Activated CD4-positive, alpha-beta T cell treated with anti-CD3 and anti-CD28 coated beads, Interleukin-2, amount 10 ng/mL, durations not matched to agents 24 days and 14 days (primary cell): Measurements from ENCODE around the gene NSMCE1. TPM values are rescaled to one million over a fixed set of nuclear protein-coding genes. Genes with fewer than 3 reads are reported as not detected.
"Not testable (repeated sequence)": the region's sequence is repeated elsewhere in the genome, so short reads cannot be mapped to it uniquely, and the experiment has no call there.

Experiments used
- DNase-seq: peaks from one replicate; pipeline ENCODE4 v3.0.0; 2022
- H3K27ac Mint-ChIP-seq: one replicate; pipeline ENCODE4 v1.8.0; 2022; ENCODE audit warnings: mild to moderate bottlenecking, mixed read lengths
- H3K27me3 Mint-ChIP-seq: one replicate; pipeline ENCODE4 v1.8.0; 2022; ENCODE audit warnings: mixed read lengths
- H3K36me3 Mint-ChIP-seq: one replicate; pipeline ENCODE4 v1.8.0; 2022; ENCODE audit warnings: low read depth, mild to moderate bottlenecking, mixed read lengths
- H3K4me1 Mint-ChIP-seq: one replicate; pipeline ENCODE4 v1.8.0; 2021; ENCODE audit warnings: mixed read lengths
- H3K4me3 Mint-ChIP-seq: one replicate; pipeline ENCODE4 v1.8.0; 2022; ENCODE audit warnings: mild to moderate bottlenecking, moderate library complexity, mixed read lengths
- H3K9me3 Mint-ChIP-seq: one replicate; pipeline ENCODE4 v1.8.0; 2021; ENCODE audit warnings: mixed read lengths
- intact Hi-C: fragments of 100-400 bp; cut with micrococcal nuclease; formaldehyde crosslinking; loops from one replicate; pipeline ENCODE4 v1.15.1; 2023
- total RNA-seq: library from RNA; stranded (reverse); gene quantifications from 2 replicates; pipeline ENCODE4 v1.2.3, GENCODE V29; 2022

Gene NSMCE1
- total RNA-seq, 1 donor from 2014 or later = 149 TPM

- Mint-ChIP-seq H3K27ac (peak overlapping the region; percentile 87), H3K4me3 (peak overlapping the region; percentile 63), H3K4me1 (peaks cover 52% of the 10 kb centered on the region), H3K27me3 (no peaks in the 10 kb centered on the region), H3K9me3 (peaks cover 9% of the 10 kb centered on the region), H3K36me3 (peaks cover 24% of the 10 kb centered on the region)
- DNase-seq = peak; percentile 73
- intact Hi-C loops = loop anchor here (2.0 kb wide), 1 partner anchor 15 kb away; no protein-coding TSS in a partner anchor
These were observed 21.1 kb upstream of the NSMCE1 start for GRCh38 chr16:27289669-27290068.

DNA sequence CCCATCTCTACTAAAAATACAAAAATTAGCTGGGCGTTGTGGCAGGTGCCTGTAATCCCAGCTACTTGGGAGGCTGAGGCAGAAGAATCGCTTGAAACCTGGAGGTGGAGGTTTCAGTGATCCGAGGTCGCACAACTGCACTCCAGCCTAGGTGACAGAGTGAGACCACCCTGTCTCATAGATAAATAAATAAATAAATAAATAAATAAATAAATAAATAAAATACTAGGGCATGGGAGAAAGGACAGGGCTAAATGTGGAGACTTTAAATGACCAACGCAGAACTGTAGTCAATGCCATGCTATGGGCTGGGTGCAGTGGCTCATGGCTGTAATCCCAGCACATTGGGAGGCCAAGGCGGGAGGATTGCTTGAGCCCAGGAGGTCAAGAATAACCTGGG is 19.7 kb upstream of the NSMCE1 start:
- H3K4me1 Mint-ChIP-seq = peaks cover 64% of the 10 kb centered on the region
- not testable (repeated sequence) for H3K27ac Mint-ChIP-seq, H3K4me3 Mint-ChIP-seq, H3K9me3 Mint-ChIP-seq, DNase-seq, H3K27me3 Mint-ChIP-seq
- H3K36me3 Mint-ChIP-seq = peaks cover 24% of the 10 kb centered on the region
- intact Hi-C loops = loop anchor here (2.0 kb wide), 1 partner anchor 14 kb away; no protein-coding TSS in a partner anchor

GRCh38 chr16:27287887-27288286 is 19.3 kb upstream of the NSMCE1 start:
- H3K9me3 Mint-ChIP-seq = peaks cover 9% of the 10 kb centered on the region
- H3K27me3 Mint-ChIP-seq = no peaks in the 10 kb centered on the region
- no peak overlapping the region for H3K4me3 Mint-ChIP-seq
- peak overlapping the region; percentile 22 for H3K27ac Mint-ChIP-seq
- peaks cover 69% of the 10 kb centered on the region for H3K4me1 Mint-ChIP-seq
- peaks cover 25% of the 10 kb centered on the region for H3K36me3 Mint-ChIP-seq
- intact Hi-C loops = loop anchor here (2.0 kb wide), 1 partner anchor 13 kb away; no protein-coding TSS in a partner anchor
- no peak for DNase-seq

- no peaks in the 10 kb centered on the region for H3K27me3 Mint-ChIP-seq
- peaks cover 9% of the 10 kb centered on the region for H3K9me3 Mint-ChIP-seq
- H3K36me3 Mint-ChIP-seq = peaks cover 28% of the 10 kb centered on the region
- H3K27ac Mint-ChIP-seq = no peak overlapping the region
- H3K4me1 Mint-ChIP-seq = peaks cover 73% of the 10 kb centered on the region
- DNase-seq = no peak
- intact Hi-C loops = no loop called here
- H3K4me3 Mint-ChIP-seq = no peak overlapping the region
These were observed 18.7 kb upstream of the NSMCE1 start for GRCh38 chr16:27287051-27287811.

DNA sequence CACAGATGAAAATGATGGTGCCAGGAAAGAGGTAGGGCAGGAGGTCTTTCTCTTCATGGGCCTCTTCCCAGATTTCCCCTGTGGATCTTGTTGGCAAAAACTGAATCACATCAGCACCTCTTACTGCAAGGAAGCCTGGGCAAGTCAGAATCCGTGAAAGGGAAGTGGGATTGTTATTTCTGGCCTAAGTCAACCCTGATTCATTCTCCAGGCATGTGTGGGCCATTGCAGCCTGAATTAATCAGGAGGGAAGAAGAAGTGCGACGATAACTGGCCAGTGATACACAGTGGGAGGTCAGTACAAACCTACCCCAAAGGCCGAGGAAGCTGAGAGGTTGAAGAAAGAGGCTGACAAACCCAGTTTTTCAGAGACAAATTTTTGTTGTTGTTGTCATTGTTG is 17.9 kb upstream of the NSMCE1 start:
- intact Hi-C loops = no loop called here
- no peaks in the 10 kb centered on the region for H3K27me3 Mint-ChIP-seq
- no peak overlapping the region for H3K4me3 Mint-ChIP-seq
- no peak for DNase-seq
- peak overlapping the region; percentile 84 for H3K27ac Mint-ChIP-seq
- peaks cover 9% of the 10 kb centered on the region for H3K9me3 Mint-ChIP-seq
- peaks cover 28% of the 10 kb centered on the region for H3K36me3 Mint-ChIP-seq
- peaks cover 77% of the 10 kb centered on the region for H3K4me1 Mint-ChIP-seq

- DNase-seq = no peak
- Mint-ChIP-seq H3K4me3 (peak overlapping the region; percentile 24), H3K27me3 (no peaks in the 10 kb centered on the region), H3K36me3 (peaks cover 31% of the 10 kb centered on the region), H3K9me3 (peaks cover 9% of the 10 kb centered on the region), H3K4me1 (peaks cover 79% of the 10 kb centered on the region), H3K27ac (peak overlapping the region; percentile 84)
- intact Hi-C loops = no loop called here
These were observed 17.2 kb upstream of the NSMCE1 start for GRCh38 chr16:27285676-27286196.

DNA sequence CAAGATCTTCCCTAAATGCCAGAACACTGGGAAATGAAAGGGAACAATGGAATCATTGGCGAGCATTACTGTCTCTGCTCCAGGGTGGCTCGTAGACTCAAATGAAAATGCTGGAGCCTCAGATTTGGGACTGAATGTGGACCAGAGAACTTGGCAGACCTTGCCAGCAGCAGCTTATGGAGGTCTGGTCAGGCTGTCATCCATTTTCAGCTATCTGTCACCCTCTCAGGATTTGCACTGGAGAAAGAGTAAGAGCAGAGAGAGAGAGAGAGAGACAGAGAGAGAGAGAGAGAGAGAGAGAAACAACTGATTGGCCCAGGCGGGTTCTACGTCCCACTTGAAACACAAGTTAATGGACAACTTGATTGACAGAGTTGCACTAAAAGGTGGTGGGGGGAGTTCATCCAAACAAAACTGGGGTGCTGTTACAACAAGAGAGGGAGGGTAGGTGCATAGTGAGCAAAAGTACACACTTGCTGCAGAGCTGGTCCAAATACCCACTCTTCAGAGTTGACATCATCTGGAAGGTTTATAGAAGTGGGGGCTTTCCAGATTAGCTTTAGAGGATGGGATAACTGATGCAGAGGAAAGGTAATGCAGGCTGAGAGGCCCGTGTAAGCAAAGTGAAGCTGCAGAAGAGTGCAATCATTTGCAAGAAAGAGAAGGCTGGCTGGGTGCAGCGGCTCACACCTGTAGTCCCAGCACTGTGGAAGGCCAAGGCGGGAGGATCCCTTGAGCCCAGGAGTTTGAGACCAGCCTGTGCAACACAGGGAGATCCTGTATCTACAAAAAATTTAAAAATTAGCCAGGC is 16.5 kb upstream of the NSMCE1 start:
- Mint-ChIP-seq H3K4me3 (peak overlapping the region; percentile 24), H3K4me1 (peaks cover 72% of the 10 kb centered on the region), H3K27ac (peak overlapping the region; percentile 84), H3K36me3 (peaks cover 31% of the 10 kb centered on the region), H3K27me3 (no peaks in the 10 kb centered on the region), H3K9me3 (peaks cover 9% of the 10 kb centered on the region)
- intact Hi-C loops = no loop called here
- DNase-seq = no peak

GRCh38 chr16:27281243-27281642 is 12.7 kb upstream of the NSMCE1 start:
- no peaks in the 10 kb centered on the region for H3K9me3 Mint-ChIP-seq
- peak overlapping the region; percentile 63 for H3K4me3 Mint-ChIP-seq
- H3K27me3 Mint-ChIP-seq = no peaks in the 10 kb centered on the region
- H3K4me1 Mint-ChIP-seq = peaks cover 51% of the 10 kb centered on the region
- intact Hi-C loops = no loop called here
- peak; percentile 65 for DNase-seq
- H3K36me3 Mint-ChIP-seq = peaks cover 16% of the 10 kb centered on the region
- peak overlapping the region; percentile 88 for H3K27ac Mint-ChIP-seq

DNA sequence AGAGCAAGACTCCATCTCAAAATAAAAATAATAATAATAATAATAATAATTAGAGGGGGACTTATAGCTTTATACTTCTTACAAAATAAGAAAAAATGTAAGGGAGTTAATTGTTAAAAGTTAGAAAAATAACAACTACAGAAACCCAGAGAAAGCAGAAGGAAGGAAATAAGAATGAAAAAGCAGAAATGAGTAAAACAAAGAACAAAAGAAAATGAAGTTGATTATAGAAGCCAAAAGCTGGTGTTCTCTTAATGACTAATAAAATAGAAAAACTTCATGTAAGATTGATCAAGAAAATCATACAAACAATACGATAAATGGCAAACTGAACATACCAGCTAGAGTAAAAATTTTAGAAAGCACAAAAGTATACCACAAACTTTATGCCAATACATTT is 6.8 kb upstream of the NSMCE1 start:
- Mint-ChIP-seq H3K4me1 (peaks cover 45% of the 10 kb centered on the region), H3K27me3 (no peaks in the 10 kb centered on the region), H3K36me3 (peaks cover 7% of the 10 kb centered on the region), H3K9me3 (peaks cover 8% of the 10 kb centered on the region), H3K27ac (peak overlapping the region; percentile 70), H3K4me3 (no peak overlapping the region)
- DNase-seq = no peak
- intact Hi-C loops = loop anchor here (2.0 kb wide), 2 partner anchors 13 to 91 kb away; no protein-coding TSS in a partner anchor

DNA sequence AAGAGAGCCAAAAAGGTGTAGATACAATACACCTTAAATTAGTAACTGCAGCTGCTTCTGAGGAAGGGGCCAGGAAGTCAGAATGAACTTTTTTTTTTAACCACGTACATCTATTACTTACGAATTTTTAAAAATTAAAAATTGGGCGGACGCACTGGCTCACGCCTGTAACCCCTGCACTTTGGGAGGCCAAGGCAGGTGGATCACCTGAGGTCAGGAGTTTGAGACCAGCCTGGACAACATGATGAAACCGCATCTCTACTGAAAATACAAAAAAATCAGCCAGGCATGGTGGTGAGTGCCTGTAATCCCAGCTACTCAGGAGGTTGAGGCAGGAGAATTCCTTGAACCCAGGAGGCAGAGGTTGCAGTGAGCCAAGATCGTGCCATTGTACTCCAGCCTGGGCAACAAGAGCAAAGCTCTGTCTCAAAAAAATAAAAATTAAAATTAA is 5.9 kb upstream of the NSMCE1 start:
- H3K27ac Mint-ChIP-seq = peak overlapping the region; percentile 94
- H3K9me3 Mint-ChIP-seq, H3K27me3 Mint-ChIP-seq: not testable (repeated sequence)
- DNase-seq = peak; percentile 79
- peaks cover 11% of the 10 kb centered on the region for H3K36me3 Mint-ChIP-seq
- intact Hi-C loops = loop anchor here (1.0 to 2.0 kb wide), 6 partner anchors 8 to 92 kb away; partner anchors contain the start of gene IL4R
- peaks cover 54% of the 10 kb centered on the region for H3K4me1 Mint-ChIP-seq
- peak overlapping the region; percentile 68 for H3K4me3 Mint-ChIP-seq

GRCh38 chr16:27273670-27274423 is 5.3 kb upstream of the NSMCE1 start:
- Mint-ChIP-seq H3K4me1 (peaks cover 59% of the 10 kb centered on the region), H3K4me3 (peak overlapping the region; percentile 68), H3K27me3 (no peaks in the 10 kb centered on the region), H3K36me3 (peaks cover 11% of the 10 kb centered on the region), H3K9me3 (peaks cover 8% of the 10 kb centered on the region), H3K27ac (peak overlapping the region; percentile 94)
- intact Hi-C loops = loop anchor here (1.0 to 2.0 kb wide), 7 partner anchors 8 to 93 kb away; partner anchors contain the start of gene IL4R
- peak; percentile 83 for DNase-seq

GRCh38 chr16:27273330-27273669 is 4.7 kb upstream of the NSMCE1 start:
- no peak for DNase-seq
- peak overlapping the region; percentile 68 for H3K4me3 Mint-ChIP-seq
- H3K4me1 Mint-ChIP-seq = peaks cover 61% of the 10 kb centered on the region
- peak overlapping the region; percentile 94 for H3K27ac Mint-ChIP-seq
- peaks cover 13% of the 10 kb centered on the region for H3K36me3 Mint-ChIP-seq
- H3K9me3 Mint-ChIP-seq = peaks cover 8% of the 10 kb centered on the region
- intact Hi-C loops = loop anchor here (1.0 kb wide), 1 partner anchor 45 kb away; no protein-coding TSS in a partner anchor
- no peaks in the 10 kb centered on the region for H3K27me3 Mint-ChIP-seq

DNA sequence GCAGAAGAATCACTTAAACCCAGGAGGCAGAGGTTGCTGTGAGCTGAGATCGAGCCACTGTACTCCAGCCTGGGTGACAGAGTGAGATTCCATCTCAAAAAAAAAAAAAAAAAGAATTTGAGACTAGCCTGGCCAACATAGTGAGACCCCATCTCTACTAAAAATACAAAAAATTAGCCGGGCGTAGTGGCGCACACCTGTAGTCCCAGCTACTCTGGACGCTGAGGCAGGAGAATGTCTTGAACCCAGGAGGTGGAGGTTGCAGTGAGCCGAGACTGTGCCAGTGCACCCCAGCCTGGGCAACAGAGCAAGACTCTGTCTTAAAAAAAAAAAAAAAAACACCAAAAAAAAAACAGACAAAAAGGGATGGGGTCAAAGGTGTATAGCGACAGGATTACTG is 4.1 kb upstream of the NSMCE1 start:
- DNase-seq, H3K27me3 Mint-ChIP-seq, H3K9me3 Mint-ChIP-seq: not testable (repeated sequence)
- Mint-ChIP-seq H3K4me3 (peak overlapping the region; percentile 68), H3K36me3 (peaks cover 17% of the 10 kb centered on the region), H3K4me1 (peaks cover 65% of the 10 kb centered on the region), H3K27ac (peak overlapping the region; percentile 94)
- intact Hi-C loops = loop anchor here (1.0 kb wide), 1 partner anchor 46 kb away; no protein-coding TSS in a partner anchor
